ENCODE results near the gene ARL1. TPM values are rescaled to one million over a fixed set of nuclear protein-coding genes. Genes with fewer than 3 reads are reported as not detected.

Gene ARL1
- total RNA-seq (2013; cell fraction: nucleolus; rRNA removed): 106 and 118 TPM in 2 replicates
- 28.5 and 32.5 TPM in 2 replicates for total RNA-seq (2014; rRNA removed)
- total RNA-seq (2014; rRNA removed; fragmentation: Illumina TruSeq; extraction: Trizol): 48.4 and 53.8 TPM in 2 replicates
- 54.0 and 54.5 TPM in 2 replicates for total RNA-seq (2021)
- 32.9 TPM for polyA plus RNA-seq (2011; ENCODE audit: low read depth)
- polyA plus RNA-seq (2011; rRNA removed): 83.2 and 114 TPM in 2 replicates
- polyA plus RNA-seq (2011; cell fraction: cytosol; rRNA removed): 32.1 and 37.8 TPM in 2 replicates
- 29.4 and 32.2 TPM in 2 replicates for polyA plus RNA-seq (2011; cell fraction: nucleus; rRNA removed)
- 43.2 and 47.4 TPM in 2 replicates for polyA plus RNA-seq (2012)
- polyA plus RNA-seq (2014; fragmentation: Illumina TruSeq; extraction: Trizol): 65.4 and 90.5 TPM in 2 replicates
- polyA plus RNA-seq (2014; fragmentation: Nextera tagmentation; extraction: Ambion mirVana): 10 to 100 TPM; 84.5 to 95.0 TPM
- 49.0 and 53.5 TPM in 2 replicates for polyA plus RNA-seq (2014; rRNA removed)
- 10 to 100 TPM; 66.0 to 68.5 TPM for polyA plus RNA-seq (2016; fragmentation: Nextera tagmentation; extraction: Ambion mirVana)
- polyA minus RNA-seq (2011; rRNA and poly(A)+ RNA removed): 46.8 and 83.3 TPM in 2 replicates
- 19.2 and 21.4 TPM in 2 replicates for polyA minus RNA-seq (2011; cell fraction: cytosol; rRNA and poly(A)+ RNA removed)
- polyA minus RNA-seq (2011; cell fraction: nucleus; rRNA and poly(A)+ RNA removed): 54.2 and 67.2 TPM in 2 replicates
- Bru-seq, nascent RNA: percentile 91 among the genes with signal in this experiment
- percentile 93 among the genes with signal in this experiment for BruChase-seq, experiment 1, labeled RNA remaining after a 6-hour chase
- percentile 94 among the genes with signal in this experiment for BruChase-seq, experiment 2, labeled RNA remaining after a 2-hour chase
- long read RNA-seq, experiment 1, transcript ARL1-201 (6 exons, 3,241 nt): major isoform, 46 of 55 reads
- long read RNA-seq, experiment 1, partial matches to known transcripts: 1 of 55 reads
- long read RNA-seq, experiment 1, other reads (novel, unspliced or antisense): 8 of 55 reads
- long read RNA-seq, experiment 2, transcript ARL1-201 (6 exons, 3,241 nt): major isoform, 235 of 271 reads
- long read RNA-seq, experiment 2, partial matches to known transcripts: 1 of 271 reads
- long read RNA-seq, experiment 2, other reads (novel, unspliced or antisense): 27 of 271 reads

- intact Hi-C loops (cut with micrococcal nuclease; ENCODE audit: unreplicated experiment) (no loop called here), in situ Hi-C loops (cut with MboI) (no loop called here)
- no peaks in the 10 kb centered on the region; the same call in 1 of the 2 replicates for H3K4me1 ChIP-seq (ENCODE audit: control insufficient read depth, insufficient read depth, low read length)
- under 1% methylated on average over 62 of the region's 71 CpGs for WGBS (ENCODE audit: insufficient coverage, insufficient replicate concordance, low lambda C conversion rate, missing lambda C conversion rate)
- DNase-seq (ENCODE audit: low read depth, low spot score): peak; percentile 63
- peak within 1 kb of the TSS; percentile 99 for H3K9ac ChIP-seq (ENCODE audit: control insufficient read depth, insufficient read depth, low read length)
- peak within 1 kb of the TSS; percentile 93 for H3K4me3 ChIP-seq
- POLR2A ChIA-PET: interaction anchor here (0.6 to 1.6 kb wide), 2 partner anchors 13 to 421 kb away, joined by 3 to 4 read pairs; no protein-coding TSS in a partner anchor
- H3K36me3 ChIP-seq (ENCODE audit: control insufficient read depth in 2 of 2, insufficient read depth in 2 of 2, low read length in 1 of 2): no peaks in the 10 kb centered on the region
- H3K4me2 ChIP-seq (ENCODE audit: control insufficient read depth, insufficient read depth): peak within 1 kb of the TSS; percentile 98
- H3K27ac ChIP-seq (ENCODE audit: control insufficient read depth, insufficient read depth): peak within 1 kb of the TSS; percentile 100
- peak within 1 kb of the TSS; percentile 99 for H2AFZ ChIP-seq (ENCODE audit: control insufficient read depth, low read depth, low read length)
- FAIRE-seq: peak; percentile 70
- H3K27me3 ChIP-seq (replicated peaks in 1 of 2; ENCODE audit: control insufficient read depth in 2 of 2, insufficient read depth in 2 of 2, low read length in 1 of 2): no peaks in the 10 kb centered on the region
- RAD21 ChIA-PET (ENCODE audit: unreplicated experiment): interaction anchor here (0.5 to 1.2 kb wide), 5 partner anchors 333 to 423 kb away, joined by 3 to 4 read pairs (median 3); partner anchors contain the start of gene GNPTAB
- no peaks in the 10 kb centered on the region for H3K9me3 ChIP-seq (replicated peaks; ENCODE audit: control insufficient read depth, insufficient read depth, low read length)
- H3K79me2 ChIP-seq (ENCODE audit: control insufficient read depth, insufficient read depth, low read length): peaks cover 36% of the 10 kb centered on the region
- CTCF ChIA-PET: interaction anchor here (0.6 to 2.4 kb wide), 6 partner anchors 10 to 423 kb away, joined by 3 to 6 read pairs (median 4); partner anchors contain the start of gene GNPTAB
- no peaks in the 10 kb centered on the region for H4K20me1 ChIP-seq (ENCODE audit: control insufficient read depth, insufficient read depth)
- SMC1A ChIA-PET (ENCODE audit: uncharacterized antibody, unreplicated experiment): interaction anchor here (0.8 to 2.4 kb wide), 3 partner anchors 30 to 422 kb away, joined by 3 to 10 read pairs (median 6); no protein-coding TSS in a partner anchor
- peak; percentile 89 for ATAC-seq
- no TSS peak for BruUV-seq (replicated peaks)
- TF ChIP-seq MEF2B (IDR thresholded peaks at IDR 0.05; ENCODE audit: partially characterized antibody, poor library complexity, severe bottlenecking) (no peak), RELB (IDR thresholded peaks at IDR 0.05; ENCODE audit: low read depth) (peak; percentile 94), RAD51 (IDR thresholded peaks at IDR 0.05) (no peak), SRF (IDR thresholded peaks at IDR 0.05; ENCODE audit: low read depth in 2 of 2, low read length in 2 of 2) (0 out of 4 replicates have a peak, but pooled peaks of 1 of the 2 experiments have one; percentile 34), TAF1 (IDR thresholded peaks at IDR 0.05; ENCODE audit: borderline replicate concordance, low read depth, low read length) (peak; percentile 88), SMARCA5 (IDR thresholded peaks at IDR 0.05) (0 out of 2 replicates have a peak, but pooled peaks have one; percentile 50), HDGF (IDR thresholded peaks at IDR 0.05) (peak; percentile 74), MYC (IDR thresholded peaks at IDR 0.05; ENCODE audit: insufficient read depth, insufficient read length, insufficient replicate concordance, low read length, severe bottlenecking) (peak; percentile 73), EZH2 (IDR thresholded peaks at IDR 0.05; ENCODE audit: borderline replicate concordance, control insufficient read depth, low read depth, low read length) (no peak), MEF2A (IDR thresholded peaks at IDR 0.05; ENCODE audit: insufficient read depth, low read depth, low read length) (no peak), ZNF687 (IDR thresholded peaks at IDR 0.05) (peak; percentile 75; the same call in 1 of the 2 replicates)
Measured at GRCh38 chr12:101407436-101408345, at the start of gene ARL1. ARL1 (minus strand) TSS chr12:101407772; CDS start chr12:101407645, 127 bp downstream.

Measured in GM12878 (cell line).